DND-41 (cell line): Measurements from ENCODE around the gene ADSS1.

ENCODE experiments used
- ATAC-seq: fragments of 200-7000 bp; cut with Tn5 transposase; 3 replicates; pipeline ENCODE4 v1.9.1; 2021; ENCODE audit warnings: low read depth; ENCODE audit not compliant: insufficient read depth
- DNase-seq: peaks from one replicate; pipeline ENCODE4 v3.0.0-alpha.2; 2020
- H2AFZ ChIP-seq: 2 replicates; pipeline ENCODE4 v1.6.0; 2012; ENCODE audit warnings: low read depth, low read length
- H3K27ac ChIP-seq: 2 replicates; pipeline ENCODE4 v1.5.1; 2012; ENCODE audit warnings: low read length, inconsistent platforms
- H3K27me3 ChIP-seq: fragments of 200-600 bp; sonication (generic); 2 replicates; pipeline ENCODE4 v1.6.0; 2012; ENCODE audit warnings: low read length, mild to moderate bottlenecking, inconsistent platforms; ENCODE audit not compliant: insufficient read depth, poor library complexity
- H3K36me3 ChIP-seq: 2 replicates; pipeline ENCODE4 v1.5.1; 2012; ENCODE audit warnings: low read length, inconsistent platforms; ENCODE audit not compliant: insufficient read depth
- H3K4me1 ChIP-seq: 2 replicates; pipeline ENCODE4 v1.5.1; 2012; ENCODE audit warnings: mild to moderate bottlenecking, low read length; ENCODE audit not compliant: insufficient read depth
- H3K4me2 ChIP-seq: 2 replicates; pipeline ENCODE4 v1.6.0; 2012; ENCODE audit warnings: mild to moderate bottlenecking, moderate library complexity, low read length, inconsistent platforms; ENCODE audit not compliant: insufficient read depth
- H3K4me3 ChIP-seq, 2 experiments: fragments of 200-600 bp in 1 of 2; shearing (Covaris generic) in 1 of 2; 2 replicates each; pipeline ENCODE4 v1.5.1; 2012 to 2016; ENCODE audit warnings: inconsistent platforms in 2 of 2, low read length in 2 of 2, mild to moderate bottlenecking in 2 of 2, low read depth in 1 of 2, moderate library complexity in 1 of 2
- H3K79me2 ChIP-seq: 2 replicates; pipeline ENCODE4 v1.6.0; 2012; ENCODE audit warnings: low read length, inconsistent platforms; ENCODE audit not compliant: insufficient read depth
- H3K9ac ChIP-seq: 2 replicates; pipeline ENCODE4 v1.6.0; 2012; ENCODE audit warnings: low read depth, mild to moderate bottlenecking, inconsistent platforms, low read length, moderate library complexity
- H3K9me3 ChIP-seq: 2 replicates; pipeline ENCODE4 v1.5.1; 2012; ENCODE audit warnings: low read length, moderate library complexity, mild to moderate bottlenecking, inconsistent platforms; ENCODE audit not compliant: insufficient read depth, severe bottlenecking
- H4K20me1 ChIP-seq: 2 replicates; pipeline ENCODE4 v1.6.0; 2012; ENCODE audit warnings: low read length; ENCODE audit not compliant: insufficient read depth
- EZH2 ChIP-seq: IDR thresholded peaks from 3 replicates; pipeline ENCODE4 v1.6.1; 2012; ENCODE audit warnings: borderline replicate concordance, low read depth, mild to moderate bottlenecking, moderate library complexity, low read length, inconsistent platforms; ENCODE audit not compliant: severe bottlenecking
- TF ChIP-seq, protein P1 (sequence below): IDR thresholded peaks from 2 replicates; pipeline ENCODE4 v1.5.1; 2012; ENCODE audit warnings: borderline replicate concordance, low read length, moderate library complexity, mild to moderate bottlenecking; ENCODE audit not compliant: poor library complexity, severe bottlenecking; ENCODE audit errors: extremely low read depth

ADSS1 gene

DNA sequence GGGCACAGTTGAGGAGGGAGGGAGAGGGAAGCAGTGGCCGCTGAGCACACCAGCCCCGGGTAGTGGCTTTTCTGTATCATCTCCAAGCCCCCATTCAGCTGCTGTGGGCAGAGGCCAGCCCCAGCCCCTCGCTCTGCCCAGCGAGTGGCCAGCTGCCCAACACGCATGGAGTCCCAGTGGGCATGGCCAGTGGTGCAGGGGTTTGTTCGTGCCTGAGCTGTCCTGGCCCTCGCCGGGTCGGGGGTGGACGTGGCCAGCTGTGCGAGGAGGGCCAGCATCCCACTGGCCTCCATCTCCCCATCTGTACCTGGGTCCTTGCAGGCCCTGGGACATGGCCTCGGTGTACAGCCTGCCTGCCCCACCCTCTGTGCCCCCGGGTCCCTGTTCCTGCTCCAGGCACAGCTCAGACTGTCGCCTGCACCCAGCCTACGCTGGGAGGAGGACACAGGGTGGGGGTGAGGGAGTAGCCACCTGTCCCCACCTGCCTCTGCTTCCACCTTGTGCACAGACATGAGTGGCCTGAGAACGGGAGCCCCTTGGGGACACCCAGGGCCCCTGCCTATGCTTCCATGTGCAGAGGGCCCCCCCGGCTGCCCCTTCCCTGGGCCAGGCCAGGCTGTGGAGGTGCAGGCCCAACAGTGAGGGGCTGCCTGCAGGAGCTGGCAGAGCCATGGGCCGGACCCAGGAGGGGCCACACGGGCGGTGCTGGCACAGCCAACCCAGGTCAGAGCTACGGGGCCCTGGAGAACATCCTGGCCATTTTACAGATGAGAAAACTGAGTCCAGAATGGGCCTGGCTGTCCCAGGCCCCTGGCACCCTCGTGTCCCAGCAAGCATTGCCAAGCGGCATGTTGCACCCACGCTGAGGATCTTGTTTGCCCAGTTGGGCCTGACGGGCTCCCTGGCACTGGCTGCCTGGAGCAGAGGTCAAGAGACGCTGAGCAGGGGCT, 30.3 kb upstream of the ADSS1 start:
- peaks cover 88% of the 10 kb centered on the region for H3K79me2 ChIP-seq
- peaks cover 42% of the 10 kb centered on the region for H3K4me1 ChIP-seq
- ATAC-seq (no peak), DNase-seq (no peak)
- H3K9me3 ChIP-seq, result no peaks in the 10 kb centered on the region
- peaks cover 50% of the 10 kb centered on the region for H3K36me3 ChIP-seq
- TF ChIP-seq, protein P1, sequence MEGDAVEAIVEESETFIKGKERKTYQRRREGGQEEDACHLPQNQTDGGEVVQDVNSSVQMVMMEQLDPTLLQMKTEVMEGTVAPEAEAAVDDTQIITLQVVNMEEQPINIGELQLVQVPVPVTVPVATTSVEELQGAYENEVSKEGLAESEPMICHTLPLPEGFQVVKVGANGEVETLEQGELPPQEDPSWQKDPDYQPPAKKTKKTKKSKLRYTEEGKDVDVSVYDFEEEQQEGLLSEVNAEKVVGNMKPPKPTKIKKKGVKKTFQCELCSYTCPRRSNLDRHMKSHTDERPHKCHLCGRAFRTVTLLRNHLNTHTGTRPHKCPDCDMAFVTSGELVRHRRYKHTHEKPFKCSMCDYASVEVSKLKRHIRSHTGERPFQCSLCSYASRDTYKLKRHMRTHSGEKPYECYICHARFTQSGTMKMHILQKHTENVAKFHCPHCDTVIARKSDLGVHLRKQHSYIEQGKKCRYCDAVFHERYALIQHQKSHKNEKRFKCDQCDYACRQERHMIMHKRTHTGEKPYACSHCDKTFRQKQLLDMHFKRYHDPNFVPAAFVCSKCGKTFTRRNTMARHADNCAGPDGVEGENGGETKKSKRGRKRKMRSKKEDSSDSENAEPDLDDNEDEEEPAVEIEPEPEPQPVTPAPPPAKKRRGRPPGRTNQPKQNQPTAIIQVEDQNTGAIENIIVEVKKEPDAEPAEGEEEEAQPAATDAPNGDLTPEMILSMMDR, result no peak
- TF ChIP-seq EZH2, result no peak
- 0 out of 2 replicates have a peak overlapping the region, but pooled peaks have one; percentile 1 for H3K27ac ChIP-seq
- H3K4me2 ChIP-seq, result 0 out of 2 replicates have a peak overlapping the region, but pooled peaks have one; percentile 91
- no peak overlapping the region for H3K9ac ChIP-seq
- no peaks in the 10 kb centered on the region for H3K27me3 ChIP-seq
- no peak overlapping the region for H3K4me3 ChIP-seq
- peaks cover 75% of the 10 kb centered on the region for H4K20me1 ChIP-seq
- no peak overlapping the region for H2AFZ ChIP-seq

DNA sequence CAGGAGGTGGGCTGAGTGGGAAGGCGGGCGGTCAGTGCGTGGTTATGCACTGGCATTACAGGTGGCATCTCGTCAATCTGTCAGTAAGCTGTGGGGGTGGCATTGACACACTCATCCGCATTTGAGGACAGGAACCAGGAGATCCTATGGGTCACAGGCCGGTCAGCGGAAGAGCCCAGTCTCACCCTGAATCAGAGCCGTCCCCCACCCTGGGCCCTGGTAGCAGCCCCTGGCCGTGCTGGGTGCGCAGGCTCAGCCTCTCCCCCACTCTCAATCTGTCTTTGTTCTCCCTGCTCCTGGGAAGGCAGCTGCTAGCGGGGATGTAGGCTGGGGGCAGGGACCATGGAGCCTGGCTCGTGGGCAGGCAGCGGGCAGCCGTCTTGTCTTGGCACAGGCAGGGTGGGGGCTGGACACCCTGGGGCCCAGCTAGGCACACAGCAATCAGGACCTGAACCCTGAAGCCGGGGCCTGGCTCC, 29.5 kb upstream of the ADSS1 start:
- Histone ChIP-seq H3K27me3 (no peaks in the 10 kb centered on the region), H2AFZ (no peak overlapping the region), H4K20me1 (peaks cover 81% of the 10 kb centered on the region), H3K4me3 (no peak overlapping the region), H3K4me2 (no peak overlapping the region), H3K9me3 (no peaks in the 10 kb centered on the region), H3K4me1 (peaks cover 38% of the 10 kb centered on the region), H3K79me2 (peaks cover 92% of the 10 kb centered on the region), H3K27ac (no peak overlapping the region), H3K9ac (no peak overlapping the region), H3K36me3 (peaks cover 50% of the 10 kb centered on the region)
- ATAC-seq (no peak), DNase-seq (no peak)
- no peak for TF ChIP-seq EZH2
- TF ChIP-seq, protein P1, result no peak

GRCh38 chr14:104694991-104695659, 28.9 kb upstream of the ADSS1 start:
- Histone ChIP-seq H3K27me3 (no peaks in the 10 kb centered on the region), H3K4me1 (peaks cover 36% of the 10 kb centered on the region), H2AFZ (no peak overlapping the region), H3K36me3 (peaks cover 50% of the 10 kb centered on the region), H3K79me2 (peaks cover 91% of the 10 kb centered on the region), H3K9me3 (no peaks in the 10 kb centered on the region), H3K4me2 (no peak overlapping the region), H4K20me1 (peaks cover 87% of the 10 kb centered on the region), H3K9ac (no peak overlapping the region), H3K4me3 (no peak overlapping the region), H3K27ac (peak overlapping the region; percentile 9)
- ATAC-seq, result peak; percentile 54
- DNase-seq, result peak; percentile 52
- TF ChIP-seq, protein P1, result no peak
- TF ChIP-seq EZH2, result no peak
